RWPE2 (cell line): ENCODE data around the gene SLC45A3.

Source experiments
- ATAC-seq: fragments of 200-7000 bp; cut with Tn5 transposase; 3 replicates; pipeline ENCODE4 v1.9.1; 2021; ENCODE audit warnings: low read depth
- DNase-seq: peaks from one replicate; pipeline ENCODE4 v3.0.0-alpha.2; 2020; ENCODE audit warnings: low spot score
- H3K27ac ChIP-seq: fragments of 450-650 bp; 2 replicates; pipeline ENCODE4 v1.5.1; 2017; ENCODE audit warnings: mild to moderate bottlenecking; ENCODE audit not compliant: poor library complexity, severe bottlenecking
- H3K27me3 ChIP-seq: fragments of 250-450 bp; sonication (Bioruptor Pico); 2 replicates; pipeline ENCODE4 v1.5.1; 2021; ENCODE audit warnings: mild to moderate bottlenecking, moderate library complexity; ENCODE audit not compliant: insufficient read depth, poor library complexity, severe bottlenecking
- H3K36me3 ChIP-seq: fragments of 250-450 bp; sonication (Bioruptor Pico); 2 replicates; pipeline ENCODE4 v1.5.1; 2020; ENCODE audit warnings: low read depth, mild to moderate bottlenecking, moderate library complexity
- H3K4me1 ChIP-seq: fragments of 250-450 bp; sonication (Bioruptor Pico); 2 replicates; pipeline ENCODE4 v1.5.1; 2021; ENCODE audit warnings: mild to moderate bottlenecking, moderate library complexity; ENCODE audit not compliant: insufficient read depth, poor library complexity, severe bottlenecking
- H3K4me3 ChIP-seq: fragments of 250-450 bp; sonication (Bioruptor Pico); 2 replicates; pipeline ENCODE4 v1.5.1; 2021; ENCODE audit warnings: mild to moderate bottlenecking, moderate library complexity; ENCODE audit not compliant: severe bottlenecking
- H3K9me3 ChIP-seq: fragments of 250-450 bp; sonication (Bioruptor Pico); 2 replicates; pipeline ENCODE4 v1.5.1; 2021; ENCODE audit warnings: mild to moderate bottlenecking, moderate library complexity; ENCODE audit not compliant: severe bottlenecking
- TF ChIP-seq, protein P1 (sequence below): fragments of 450-650 bp; IDR thresholded peaks from one replicate; pipeline ENCODE4 v1.5.1; 2017; ENCODE audit warnings: mild to moderate bottlenecking, moderate library complexity; ENCODE audit not compliant: poor library complexity, severe bottlenecking

SLC45A3 gene

DNA sequence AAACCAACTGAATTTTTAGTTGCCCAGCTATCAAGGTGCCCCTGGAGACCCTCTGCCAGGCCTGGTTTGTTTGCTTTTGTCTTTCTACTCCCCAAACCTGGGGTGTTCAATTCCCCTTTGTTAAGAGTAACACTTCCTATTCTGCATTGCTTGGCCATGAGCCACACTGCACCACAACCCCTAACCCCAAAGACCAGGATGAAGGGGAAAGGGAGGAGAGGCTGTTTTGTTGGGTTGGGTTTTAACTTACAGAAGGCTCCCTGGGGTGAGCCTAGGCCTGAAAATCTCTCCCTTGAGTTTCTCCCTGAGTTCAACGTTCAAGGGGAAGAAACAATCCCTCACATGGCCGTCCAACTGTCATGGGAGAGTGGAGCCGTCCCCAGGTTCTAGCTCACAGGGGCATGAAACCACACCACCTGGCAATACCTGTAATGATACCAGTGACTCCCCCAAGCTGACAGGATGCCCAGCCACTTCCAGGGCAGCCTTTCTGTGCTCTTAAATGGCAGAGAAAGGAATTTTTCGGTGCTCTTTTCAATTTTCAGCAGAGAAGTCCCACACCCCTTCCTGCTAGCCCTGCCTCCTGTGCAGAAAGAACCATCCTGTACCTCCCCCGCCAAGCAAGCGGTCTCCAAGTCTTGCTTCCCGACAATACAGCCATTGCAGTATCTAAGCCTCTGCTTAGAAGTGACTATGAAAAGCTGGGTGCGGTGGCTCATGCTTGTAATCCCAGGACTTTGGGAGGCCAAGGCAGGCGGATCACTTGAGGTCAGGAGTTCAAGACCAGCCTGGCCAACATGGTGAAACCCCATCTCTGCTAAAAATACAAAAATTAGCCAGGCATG lies 14.9 kb downstream of the SLC45A3 start:
- Histone ChIP-seq H3K36me3 (no peaks in the 10 kb centered on the region), H3K4me1 (peaks cover 29% of the 10 kb centered on the region), H3K27me3 (no peaks in the 10 kb centered on the region), H3K9me3 (no peaks in the 10 kb centered on the region), H3K27ac (peak overlapping the region; percentile 7), H3K4me3 (no peak overlapping the region)
- DNase-seq: no peak
- no peak for ATAC-seq
- TF ChIP-seq, protein P1, sequence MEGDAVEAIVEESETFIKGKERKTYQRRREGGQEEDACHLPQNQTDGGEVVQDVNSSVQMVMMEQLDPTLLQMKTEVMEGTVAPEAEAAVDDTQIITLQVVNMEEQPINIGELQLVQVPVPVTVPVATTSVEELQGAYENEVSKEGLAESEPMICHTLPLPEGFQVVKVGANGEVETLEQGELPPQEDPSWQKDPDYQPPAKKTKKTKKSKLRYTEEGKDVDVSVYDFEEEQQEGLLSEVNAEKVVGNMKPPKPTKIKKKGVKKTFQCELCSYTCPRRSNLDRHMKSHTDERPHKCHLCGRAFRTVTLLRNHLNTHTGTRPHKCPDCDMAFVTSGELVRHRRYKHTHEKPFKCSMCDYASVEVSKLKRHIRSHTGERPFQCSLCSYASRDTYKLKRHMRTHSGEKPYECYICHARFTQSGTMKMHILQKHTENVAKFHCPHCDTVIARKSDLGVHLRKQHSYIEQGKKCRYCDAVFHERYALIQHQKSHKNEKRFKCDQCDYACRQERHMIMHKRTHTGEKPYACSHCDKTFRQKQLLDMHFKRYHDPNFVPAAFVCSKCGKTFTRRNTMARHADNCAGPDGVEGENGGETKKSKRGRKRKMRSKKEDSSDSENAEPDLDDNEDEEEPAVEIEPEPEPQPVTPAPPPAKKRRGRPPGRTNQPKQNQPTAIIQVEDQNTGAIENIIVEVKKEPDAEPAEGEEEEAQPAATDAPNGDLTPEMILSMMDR: no peak

DNA sequence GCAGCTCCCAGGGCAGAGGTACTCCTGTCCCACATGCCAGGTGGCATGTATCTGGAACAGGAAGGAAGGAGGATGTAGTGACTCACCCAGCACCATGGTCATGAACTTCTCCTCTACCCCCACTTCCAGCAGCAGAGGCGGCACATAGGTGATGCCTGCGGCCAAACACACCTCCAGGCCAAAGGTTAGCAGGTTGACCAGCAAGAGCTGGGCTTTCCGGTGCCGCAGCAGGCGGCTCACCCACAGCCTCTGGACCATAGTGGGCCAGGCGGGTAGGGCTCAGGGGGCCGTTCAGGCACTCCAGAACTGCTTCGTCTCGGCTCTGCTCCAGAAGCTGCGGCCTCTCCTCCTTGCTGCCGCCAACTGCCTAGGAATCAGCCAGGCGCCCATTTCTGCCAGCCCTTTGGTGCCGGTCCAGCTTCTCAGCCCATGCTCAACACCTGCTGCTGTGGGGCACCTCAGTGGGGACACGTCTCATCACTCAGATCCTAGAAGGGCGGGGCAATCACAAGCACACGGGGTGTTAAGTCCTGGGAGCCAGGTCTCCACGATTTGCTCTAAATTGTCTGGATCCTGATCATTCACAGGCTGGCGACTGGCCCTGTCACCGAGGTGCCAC lies 15.8 kb downstream of the SLC45A3 start:
- Histone ChIP-seq H3K9me3 (no peaks in the 10 kb centered on the region), H3K4me3 (no peak overlapping the region), H3K4me1 (peaks cover 29% of the 10 kb centered on the region), H3K27ac (peak overlapping the region; percentile 7), H3K27me3 (no peaks in the 10 kb centered on the region), H3K36me3 (no peaks in the 10 kb centered on the region)
- DNase-seq (no peak), ATAC-seq (peak; percentile 83)
- TF ChIP-seq, protein P1: no peak

DNA sequence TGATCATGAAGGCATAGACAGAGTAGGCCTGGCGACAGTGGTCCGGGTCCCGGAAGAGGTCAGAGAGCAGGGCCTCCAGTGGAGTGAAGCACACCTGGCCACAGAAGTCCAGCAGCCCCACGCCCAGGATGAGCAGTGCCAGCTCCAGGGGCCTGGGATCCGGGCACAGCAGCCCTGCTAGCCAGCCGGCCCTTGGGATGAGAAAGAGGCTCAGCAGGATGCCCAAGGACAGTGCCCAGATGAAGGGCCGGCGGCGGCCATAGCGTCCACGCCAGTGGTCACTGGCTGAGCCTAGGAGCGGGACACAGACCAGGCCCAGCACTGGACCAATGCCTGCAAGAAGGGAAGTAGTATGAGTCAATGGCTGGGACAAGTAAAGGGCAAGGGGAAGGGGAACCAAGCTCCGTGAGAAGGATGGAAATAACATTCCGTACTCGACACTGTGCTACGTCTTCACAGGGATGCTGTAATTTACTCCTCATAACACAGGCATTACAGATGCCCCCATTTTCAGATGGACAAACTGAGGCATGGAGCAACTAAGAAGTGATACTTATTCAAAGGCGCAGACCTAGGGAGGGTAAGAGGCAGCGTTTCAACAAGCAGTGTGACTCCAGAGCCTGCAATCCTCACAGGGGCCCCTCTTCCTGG lies 16.9 kb downstream of the SLC45A3 start:
- ATAC-seq (no peak), DNase-seq (no peak)
- TF ChIP-seq, protein P1: no peak
- Histone ChIP-seq H3K9me3 (no peaks in the 10 kb centered on the region), H3K36me3 (no peaks in the 10 kb centered on the region), H3K27ac (peak overlapping the region; percentile 7), H3K4me3 (no peak overlapping the region), H3K27me3 (no peaks in the 10 kb centered on the region), H3K4me1 (peaks cover 25% of the 10 kb centered on the region)

DNA sequence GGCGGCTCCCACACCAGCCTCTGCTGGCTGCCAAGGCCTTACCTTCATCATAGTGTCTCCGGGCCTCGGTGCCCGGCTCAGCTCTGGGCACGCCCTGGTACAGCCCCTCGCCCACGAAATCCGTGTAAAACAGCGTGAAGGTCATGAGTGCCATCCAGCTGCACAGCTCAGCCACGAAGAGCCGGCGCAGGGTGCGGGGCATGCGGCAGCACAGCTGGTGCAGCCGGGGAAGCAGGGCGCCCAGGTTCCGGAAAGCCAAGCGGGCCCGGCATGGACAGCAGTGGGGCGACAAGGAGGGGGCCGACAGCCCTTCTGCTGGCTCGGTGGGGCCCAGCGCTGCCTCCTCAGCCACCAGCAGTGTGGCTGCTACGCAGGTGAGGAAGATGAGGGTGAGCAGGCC lies 17.5 kb downstream of the SLC45A3 start:
- H3K4me3 ChIP-seq: no peak overlapping the region
- no peaks in the 10 kb centered on the region for H3K9me3 ChIP-seq
- no peaks in the 10 kb centered on the region for H3K27me3 ChIP-seq
- DNase-seq (no peak), ATAC-seq (no peak)
- TF ChIP-seq, protein P1: no peak
- no peaks in the 10 kb centered on the region for H3K36me3 ChIP-seq
- H3K4me1 ChIP-seq: peaks cover 21% of the 10 kb centered on the region
- H3K27ac ChIP-seq: no peak overlapping the region
